ACC112 (cell line): ENCODE results near the gene CCDC69.
"Not testable (repeated sequence)": the region's sequence is repeated elsewhere in the genome, so short reads cannot be mapped to it uniquely, and the experiment has no call there.

ENCODE experiments used
- H2AFZ ChIP-seq: fragments of 200-600 bp; sonication (generic); one replicate; pipeline ENCODE4 v1.6.0; 2017; ENCODE audit warnings: antibody characterized with exemption, low read length; ENCODE audit not compliant: unreplicated experiment
- H3K27ac ChIP-seq: fragments of 200-600 bp; sonication (generic); 2 replicates; pipeline ENCODE4 v1.5.1; 2014; ENCODE audit warnings: low read depth, mild to moderate bottlenecking, antibody characterized with exemption, low read length, moderate library complexity
- H3K27me3 ChIP-seq: fragments of 200-600 bp; sonication (generic); 2 replicates; pipeline ENCODE4 v1.6.1; 2014; ENCODE audit warnings: mild to moderate bottlenecking, antibody characterized with exemption, low read length, moderate library complexity, mixed read lengths; ENCODE audit not compliant: insufficient read depth
- H3K36me3 ChIP-seq: fragments of 200-600 bp; sonication (generic); 2 replicates; pipeline ENCODE4 v1.6.1; 2016; ENCODE audit warnings: mild to moderate bottlenecking, antibody characterized with exemption, low read length, moderate library complexity, mixed read lengths; ENCODE audit not compliant: insufficient read depth
- H3K4me1 ChIP-seq: fragments of 200-600 bp; sonication (generic); one replicate; pipeline ENCODE4 v1.6.1; 2016; ENCODE audit warnings: low read length, mixed read lengths; ENCODE audit not compliant: insufficient read depth, unreplicated experiment, control insufficient read depth
- H3K4me3 ChIP-seq: fragments of 200-600 bp; sonication (generic); 2 replicates; pipeline ENCODE4 v1.5.1; 2014; ENCODE audit warnings: mild to moderate bottlenecking, low read depth, low read length
- H3K79me2 ChIP-seq: fragments of 200-600 bp; sonication (generic); one replicate; pipeline ENCODE4 v1.6.0; 2016; ENCODE audit warnings: low read length; ENCODE audit not compliant: control insufficient read depth, unreplicated experiment, insufficient read depth

The CCDC69 gene

GRCh38 chr5:151180291-151180690, 43.6 kb downstream of the CCDC69 start:
- H3K79me2 ChIP-seq = no peaks in the 10 kb centered on the region
- H2AFZ ChIP-seq = no peak overlapping the region
- H3K36me3 ChIP-seq = no peaks in the 10 kb centered on the region
- H3K4me1 ChIP-seq = no peaks in the 10 kb centered on the region
- H3K4me3 ChIP-seq = no peak overlapping the region
- H3K27ac ChIP-seq = no peak overlapping the region
- no peaks in the 10 kb centered on the region for H3K27me3 ChIP-seq

DNA sequence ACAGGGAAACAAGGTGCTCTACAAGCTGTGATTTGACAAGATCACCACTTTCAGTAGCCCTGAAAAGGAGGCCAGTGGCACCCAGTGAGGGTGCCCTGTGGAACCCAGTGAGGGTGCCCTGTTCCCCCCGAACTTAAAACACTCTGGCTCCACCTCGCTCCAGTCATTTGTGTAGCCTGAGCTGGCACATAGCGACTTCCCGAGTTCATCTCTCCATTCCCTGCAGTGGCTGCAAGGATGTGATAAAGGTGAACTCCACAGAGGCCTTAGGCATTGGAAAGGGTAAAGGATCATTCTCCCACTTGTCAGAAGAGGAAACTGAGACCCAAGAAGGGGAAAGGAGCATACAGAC, 44.4 kb downstream of the CCDC69 start:
- Histone ChIP-seq H3K27ac (no peak overlapping the region), H3K36me3 (no peaks in the 10 kb centered on the region), H3K4me3 (no peak overlapping the region), H3K27me3 (no peaks in the 10 kb centered on the region), H3K79me2 (no peaks in the 10 kb centered on the region), H3K4me1 (no peaks in the 10 kb centered on the region), H2AFZ (no peak overlapping the region)

DNA sequence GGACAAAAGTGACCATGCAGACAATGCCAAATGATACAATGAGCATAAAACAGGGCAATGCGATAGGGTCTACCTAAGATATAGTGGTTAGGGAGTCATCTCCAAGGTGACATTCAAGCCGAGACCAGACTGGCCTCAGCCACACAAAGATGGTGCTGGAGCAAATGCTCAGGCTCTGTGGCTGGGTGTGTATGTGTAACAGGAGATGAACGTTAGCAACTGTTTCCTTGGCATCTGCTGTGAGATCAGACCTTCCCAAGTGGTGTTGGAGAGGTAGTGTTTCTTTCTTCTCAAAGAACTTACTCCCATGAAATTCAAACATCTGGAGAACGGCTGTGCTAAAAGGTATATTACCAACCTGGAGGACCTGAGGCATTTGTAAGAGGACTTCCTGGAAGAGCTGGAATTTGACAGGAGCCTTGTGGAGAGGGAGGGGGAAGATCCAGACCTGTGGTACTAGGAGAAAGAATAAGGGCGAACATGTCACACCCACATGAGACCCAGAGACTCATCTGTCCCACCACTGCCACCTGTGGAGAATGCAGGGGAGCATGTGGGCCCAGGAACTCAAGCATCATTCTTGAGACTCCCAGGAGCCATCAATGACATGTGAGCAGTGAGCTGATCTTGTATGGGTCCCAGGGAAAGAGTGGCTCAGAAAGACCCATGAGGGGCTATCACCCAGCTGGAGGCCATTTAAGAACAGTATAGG, 45.0 kb downstream of the CCDC69 start:
- H3K27me3 ChIP-seq = no peaks in the 10 kb centered on the region
- H3K27ac ChIP-seq = no peak overlapping the region
- no peaks in the 10 kb centered on the region for H3K79me2 ChIP-seq
- no peak overlapping the region for H3K4me3 ChIP-seq
- H3K4me1 ChIP-seq = no peaks in the 10 kb centered on the region
- no peak overlapping the region for H2AFZ ChIP-seq
- no peaks in the 10 kb centered on the region for H3K36me3 ChIP-seq

DNA sequence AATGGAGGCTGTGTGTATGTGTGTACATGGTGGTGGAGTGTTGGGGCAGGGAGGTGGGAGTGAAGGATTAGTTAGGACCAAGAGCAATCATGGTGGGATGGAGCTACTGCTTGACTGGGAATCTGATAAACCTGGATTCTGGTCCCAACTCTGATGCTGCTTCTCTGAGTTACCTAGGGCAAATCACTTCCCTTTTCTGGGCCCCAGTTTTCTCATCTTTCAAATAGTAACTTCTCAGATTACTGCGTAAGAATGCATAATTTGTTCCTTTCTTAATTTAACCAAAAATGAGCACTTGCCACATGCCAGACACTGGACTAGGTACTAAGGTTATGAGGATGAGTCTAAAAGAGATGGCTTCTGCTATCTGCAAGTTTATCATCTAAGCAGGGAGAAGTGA, 45.5 kb downstream of the CCDC69 start:
- Histone ChIP-seq H3K27me3 (no peaks in the 10 kb centered on the region), H3K4me1 (no peaks in the 10 kb centered on the region), H3K4me3 (no peak overlapping the region), H3K79me2 (no peaks in the 10 kb centered on the region), H2AFZ (no peak overlapping the region), H3K27ac (no peak overlapping the region), H3K36me3 (no peaks in the 10 kb centered on the region)

- not testable (repeated sequence) for H3K4me1 ChIP-seq, H3K36me3 ChIP-seq, H3K27ac ChIP-seq, H3K27me3 ChIP-seq, H3K79me2 ChIP-seq, H2AFZ ChIP-seq, H3K4me3 ChIP-seq
These were observed 47.6 kb downstream of the CCDC69 start for GRCh38 chr5:151176268-151176667.

- Histone ChIP-seq H3K27me3 (no peaks in the 10 kb centered on the region), H3K36me3 (no peaks in the 10 kb centered on the region), H3K4me3 (no peak overlapping the region), H3K4me1 (no peaks in the 10 kb centered on the region), H2AFZ (no peak overlapping the region), H3K27ac (no peak overlapping the region), H3K79me2 (no peaks in the 10 kb centered on the region)
These were observed 49.2 kb downstream of the CCDC69 start for GRCh38 chr5:151174612-151175101.

GRCh38 chr5:151173711-151174611, 49.9 kb downstream of the CCDC69 start:
- Histone ChIP-seq H3K4me3 (no peak overlapping the region), H3K79me2 (no peaks in the 10 kb centered on the region), H3K4me1 (no peaks in the 10 kb centered on the region), H3K27me3 (no peaks in the 10 kb centered on the region), H2AFZ (no peak overlapping the region), H3K36me3 (no peaks in the 10 kb centered on the region), H3K27ac (no peak overlapping the region)

DNA sequence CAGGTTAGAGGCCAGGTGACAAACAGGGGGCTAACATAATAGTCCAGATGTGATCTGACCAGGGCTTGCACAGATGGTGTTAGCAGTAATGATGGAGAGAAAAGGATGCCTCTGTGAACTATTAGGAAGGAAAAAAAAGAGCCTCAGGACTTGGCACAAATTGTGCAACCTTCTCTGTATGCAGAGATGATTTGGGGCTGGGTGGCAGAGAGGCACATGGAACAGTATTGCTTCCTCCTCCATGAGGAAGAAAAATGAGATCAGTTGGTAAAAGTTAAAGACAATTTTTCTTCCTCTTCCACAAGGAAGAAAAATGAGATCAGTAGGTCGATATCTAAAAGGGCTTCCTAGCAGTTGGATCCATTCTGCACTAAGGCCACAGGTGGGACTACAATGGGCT, 52.4 kb downstream of the CCDC69 start:
- Histone ChIP-seq H3K4me3 (no peak overlapping the region), H3K27me3 (no peaks in the 10 kb centered on the region), H2AFZ (no peak overlapping the region), H3K4me1 (no peaks in the 10 kb centered on the region), H3K36me3 (no peaks in the 10 kb centered on the region), H3K27ac (no peak overlapping the region), H3K79me2 (no peaks in the 10 kb centered on the region)

- H3K4me3 ChIP-seq = no peak overlapping the region
- no peak overlapping the region for H2AFZ ChIP-seq
- H3K79me2 ChIP-seq = no peaks in the 10 kb centered on the region
- no peaks in the 10 kb centered on the region for H3K36me3 ChIP-seq
- H3K27me3 ChIP-seq = no peaks in the 10 kb centered on the region
- H3K4me1 ChIP-seq = no peaks in the 10 kb centered on the region
- no peak overlapping the region for H3K27ac ChIP-seq
These were observed 55.1 kb downstream of the CCDC69 start for GRCh38 chr5:151168602-151169344.

- H2AFZ ChIP-seq = no peak overlapping the region
- no peaks in the 10 kb centered on the region for H3K79me2 ChIP-seq
- no peaks in the 10 kb centered on the region for H3K4me1 ChIP-seq
- H3K27me3 ChIP-seq = no peaks in the 10 kb centered on the region
- H3K36me3 ChIP-seq = no peaks in the 10 kb centered on the region
- H3K4me3 ChIP-seq = no peak overlapping the region
- no peak overlapping the region for H3K27ac ChIP-seq
These were observed 56.9 kb downstream of the CCDC69 start for GRCh38 chr5:151167022-151167421.
